ENCODE data around the gene OR4C45. TPM values are rescaled to one million over a fixed set of nuclear protein-coding genes. Genes with fewer than 3 reads are reported as not detected.
"Not testable (repeated sequence)": the region's sequence is repeated elsewhere in the genome, so short reads cannot be mapped to it uniquely, and the experiment has no call there.

Gene OR4C45
- total RNA-seq, 1 donor from 2014 or later, result not detected

DNA sequence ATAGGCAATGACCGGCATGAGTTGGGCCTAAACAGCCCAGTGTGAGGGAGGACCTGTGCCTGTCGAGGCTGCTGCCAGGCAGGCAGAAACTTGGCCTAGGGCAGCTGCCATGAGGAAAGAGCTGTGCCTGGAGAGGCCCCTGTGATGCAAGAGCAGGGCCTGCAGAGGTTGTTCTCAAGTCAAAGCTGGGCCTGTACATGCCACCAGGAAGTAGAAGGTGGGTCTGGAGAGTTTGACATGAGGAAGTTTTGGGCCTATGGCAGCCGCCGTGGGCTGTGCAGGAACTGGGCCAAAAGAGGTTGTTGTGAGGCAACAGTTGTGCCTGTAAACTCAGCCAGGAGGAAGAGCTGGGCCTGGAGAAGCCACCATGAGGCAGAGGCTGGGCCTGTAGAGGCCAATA, 43.2 kb downstream of the OR4C45 start:
- Mint-ChIP-seq H3K27me3 (ENCODE audit: low read depth) (no peaks in the 10 kb centered on the region), H3K36me3 (ENCODE audit: low read depth) (peaks cover 17% of the 10 kb centered on the region), H3K9me3 (peaks cover 17% of the 10 kb centered on the region), H3K4me1 (no peaks in the 10 kb centered on the region), H3K4me3 (no peak overlapping the region), H3K27ac (ENCODE audit: unreplicated experiment) (no peak overlapping the region)
- no peak for DNase-seq (ENCODE audit: low read depth, low spot score)
- TF ChIP-seq, protein P1, sequence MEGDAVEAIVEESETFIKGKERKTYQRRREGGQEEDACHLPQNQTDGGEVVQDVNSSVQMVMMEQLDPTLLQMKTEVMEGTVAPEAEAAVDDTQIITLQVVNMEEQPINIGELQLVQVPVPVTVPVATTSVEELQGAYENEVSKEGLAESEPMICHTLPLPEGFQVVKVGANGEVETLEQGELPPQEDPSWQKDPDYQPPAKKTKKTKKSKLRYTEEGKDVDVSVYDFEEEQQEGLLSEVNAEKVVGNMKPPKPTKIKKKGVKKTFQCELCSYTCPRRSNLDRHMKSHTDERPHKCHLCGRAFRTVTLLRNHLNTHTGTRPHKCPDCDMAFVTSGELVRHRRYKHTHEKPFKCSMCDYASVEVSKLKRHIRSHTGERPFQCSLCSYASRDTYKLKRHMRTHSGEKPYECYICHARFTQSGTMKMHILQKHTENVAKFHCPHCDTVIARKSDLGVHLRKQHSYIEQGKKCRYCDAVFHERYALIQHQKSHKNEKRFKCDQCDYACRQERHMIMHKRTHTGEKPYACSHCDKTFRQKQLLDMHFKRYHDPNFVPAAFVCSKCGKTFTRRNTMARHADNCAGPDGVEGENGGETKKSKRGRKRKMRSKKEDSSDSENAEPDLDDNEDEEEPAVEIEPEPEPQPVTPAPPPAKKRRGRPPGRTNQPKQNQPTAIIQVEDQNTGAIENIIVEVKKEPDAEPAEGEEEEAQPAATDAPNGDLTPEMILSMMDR (conservative IDR thresholded peaks at IDR 0.05), result no peak

DNA sequence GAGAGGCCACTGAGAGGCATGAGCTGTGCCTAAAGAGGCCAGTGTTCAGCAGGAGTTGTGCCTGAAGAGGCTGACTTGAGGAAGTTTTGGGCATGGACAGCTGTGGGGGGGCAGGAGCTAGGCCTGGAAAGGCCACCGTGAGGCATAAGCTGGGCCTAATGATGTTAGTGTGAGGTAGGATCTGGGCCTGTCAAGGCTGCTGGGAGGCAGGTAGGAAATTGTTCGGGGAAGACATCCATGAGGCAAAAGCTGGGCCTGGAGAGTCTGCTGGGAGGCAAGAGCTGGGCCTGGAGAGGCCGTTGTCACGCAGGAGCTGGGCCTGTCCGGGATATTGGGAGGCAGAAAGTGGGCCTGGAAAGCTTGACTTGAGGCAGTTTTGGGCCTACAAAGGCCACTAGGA, 44.9 kb downstream of the OR4C45 start:
- peaks cover 16% of the 10 kb centered on the region for H3K36me3 Mint-ChIP-seq (ENCODE audit: low read depth)
- H3K9me3 Mint-ChIP-seq, result peaks cover 19% of the 10 kb centered on the region
- H3K27ac Mint-ChIP-seq (ENCODE audit: unreplicated experiment), result no peak overlapping the region
- no peaks in the 10 kb centered on the region for H3K4me1 Mint-ChIP-seq
- DNase-seq (ENCODE audit: low read depth, low spot score), result no peak
- no peak overlapping the region for H3K4me3 Mint-ChIP-seq
- no peaks in the 10 kb centered on the region for H3K27me3 Mint-ChIP-seq (ENCODE audit: low read depth)
- TF ChIP-seq, protein P1 (conservative IDR thresholded peaks at IDR 0.05), result no peak

DNA sequence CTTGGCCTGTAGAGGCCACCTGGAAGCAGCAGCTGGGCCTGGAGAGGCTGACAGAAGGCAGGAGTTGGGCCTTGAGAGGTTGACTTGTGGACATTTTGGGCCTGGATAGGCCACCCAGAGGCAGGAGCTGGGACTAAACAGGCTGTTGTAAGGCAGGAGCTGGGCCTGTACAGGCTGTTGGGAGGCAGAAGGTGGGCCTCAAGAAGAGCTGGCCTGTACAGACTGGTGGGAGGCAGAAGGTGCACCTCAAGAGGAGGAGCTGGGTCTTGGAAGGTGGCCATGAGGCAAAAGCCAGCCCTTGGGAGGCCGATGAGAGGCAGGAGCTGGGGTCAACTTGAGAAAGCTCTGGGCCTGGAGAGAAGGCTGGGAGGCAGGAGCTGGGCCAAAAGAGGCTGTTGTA, 45.3 kb downstream of the OR4C45 start:
- DNase-seq (ENCODE audit: low read depth, low spot score), result no peak
- Mint-ChIP-seq H3K9me3 (peaks cover 19% of the 10 kb centered on the region), H3K4me1 (no peaks in the 10 kb centered on the region), H3K36me3 (ENCODE audit: low read depth) (peaks cover 16% of the 10 kb centered on the region), H3K27ac (ENCODE audit: unreplicated experiment) (no peak overlapping the region), H3K4me3 (no peak overlapping the region), H3K27me3 (ENCODE audit: low read depth) (no peaks in the 10 kb centered on the region)
- TF ChIP-seq, protein P1 (conservative IDR thresholded peaks at IDR 0.05), result no peak

DNA sequence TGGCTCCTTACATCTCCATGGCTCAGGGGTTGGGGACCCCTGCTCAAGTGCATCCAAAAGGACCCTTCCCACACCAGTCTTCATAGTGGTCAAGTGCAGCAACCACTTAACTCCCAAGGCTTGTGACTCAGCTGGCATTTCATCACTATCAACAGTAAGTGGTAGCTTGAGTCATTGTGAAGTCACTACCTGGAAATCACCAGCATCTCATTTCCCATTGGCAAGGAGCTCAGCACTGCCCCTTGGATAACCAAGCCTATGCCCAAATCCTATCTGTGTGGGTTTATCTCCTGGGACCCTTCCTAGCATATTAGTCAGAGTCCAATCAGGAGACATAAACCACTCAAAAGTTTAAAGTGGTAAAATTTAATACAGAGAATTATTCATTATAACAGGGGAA, 46.3 kb downstream of the OR4C45 start:
- not testable (repeated sequence) for DNase-seq (ENCODE audit: low read depth, low spot score); H3K4me3 Mint-ChIP-seq; H3K27me3 Mint-ChIP-seq (ENCODE audit: low read depth); H3K27ac Mint-ChIP-seq (ENCODE audit: unreplicated experiment); H3K4me1 Mint-ChIP-seq
- Mint-ChIP-seq H3K9me3 (peaks cover 25% of the 10 kb centered on the region), H3K36me3 (ENCODE audit: low read depth) (peaks cover 23% of the 10 kb centered on the region)

DNA sequence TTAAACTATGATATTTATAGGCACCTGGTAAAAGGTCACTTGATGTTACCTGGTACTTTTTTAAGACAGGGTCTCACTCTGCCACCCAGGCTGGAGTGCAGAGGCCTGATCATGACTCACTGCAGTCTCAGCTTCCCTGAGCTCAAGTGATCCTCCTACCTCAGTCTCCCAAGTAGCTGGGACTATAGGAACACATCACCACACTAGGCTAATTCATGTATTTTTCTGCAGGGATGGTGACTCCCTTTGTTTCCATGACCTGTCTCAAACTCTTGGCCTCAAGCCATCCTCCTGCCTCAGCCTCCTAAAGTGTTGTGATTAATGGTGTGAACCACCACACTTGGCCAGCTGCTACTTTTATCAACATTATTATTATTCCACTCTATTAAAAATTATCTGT, 47.6 kb downstream of the OR4C45 start:
- no peak for DNase-seq (ENCODE audit: low read depth, low spot score)
- H3K4me3 Mint-ChIP-seq, result no peak overlapping the region
- no peak overlapping the region for H3K27ac Mint-ChIP-seq (ENCODE audit: unreplicated experiment)
- H3K27me3 Mint-ChIP-seq (ENCODE audit: low read depth), result no peaks in the 10 kb centered on the region
- TF ChIP-seq, protein P1 (conservative IDR thresholded peaks at IDR 0.05), result no peak
- H3K36me3 Mint-ChIP-seq (ENCODE audit: low read depth), result peaks cover 16% of the 10 kb centered on the region
- H3K9me3 Mint-ChIP-seq, result peaks cover 25% of the 10 kb centered on the region
- no peaks in the 10 kb centered on the region for H3K4me1 Mint-ChIP-seq

Other genes starting within 250 kb of the OR4C45 start
- not detected in 2 replicates for gene OR4C13, start 80.5 kb upstream of the OR4C45 start, total RNA-seq
- gene OR4C12, start 50.3 kb upstream of the OR4C45 start, total RNA-seq, result not detected in 2 replicates